CD4-positive, alpha-beta T cell treated with Interleukin-1 beta for 1 hour (primary cell): ENCODE measurements around the gene BRD1.
"Not testable (repeated sequence)": the region's sequence is repeated elsewhere in the genome, so short reads cannot be mapped to it uniquely, and the experiment has no call there.

Experiments
- DNase-seq, 2 donors: peaks; one replicate each; pipeline ENCODE4 v3.0.0-alpha.2; 2020 to 2022

The BRD1 gene

DNA sequence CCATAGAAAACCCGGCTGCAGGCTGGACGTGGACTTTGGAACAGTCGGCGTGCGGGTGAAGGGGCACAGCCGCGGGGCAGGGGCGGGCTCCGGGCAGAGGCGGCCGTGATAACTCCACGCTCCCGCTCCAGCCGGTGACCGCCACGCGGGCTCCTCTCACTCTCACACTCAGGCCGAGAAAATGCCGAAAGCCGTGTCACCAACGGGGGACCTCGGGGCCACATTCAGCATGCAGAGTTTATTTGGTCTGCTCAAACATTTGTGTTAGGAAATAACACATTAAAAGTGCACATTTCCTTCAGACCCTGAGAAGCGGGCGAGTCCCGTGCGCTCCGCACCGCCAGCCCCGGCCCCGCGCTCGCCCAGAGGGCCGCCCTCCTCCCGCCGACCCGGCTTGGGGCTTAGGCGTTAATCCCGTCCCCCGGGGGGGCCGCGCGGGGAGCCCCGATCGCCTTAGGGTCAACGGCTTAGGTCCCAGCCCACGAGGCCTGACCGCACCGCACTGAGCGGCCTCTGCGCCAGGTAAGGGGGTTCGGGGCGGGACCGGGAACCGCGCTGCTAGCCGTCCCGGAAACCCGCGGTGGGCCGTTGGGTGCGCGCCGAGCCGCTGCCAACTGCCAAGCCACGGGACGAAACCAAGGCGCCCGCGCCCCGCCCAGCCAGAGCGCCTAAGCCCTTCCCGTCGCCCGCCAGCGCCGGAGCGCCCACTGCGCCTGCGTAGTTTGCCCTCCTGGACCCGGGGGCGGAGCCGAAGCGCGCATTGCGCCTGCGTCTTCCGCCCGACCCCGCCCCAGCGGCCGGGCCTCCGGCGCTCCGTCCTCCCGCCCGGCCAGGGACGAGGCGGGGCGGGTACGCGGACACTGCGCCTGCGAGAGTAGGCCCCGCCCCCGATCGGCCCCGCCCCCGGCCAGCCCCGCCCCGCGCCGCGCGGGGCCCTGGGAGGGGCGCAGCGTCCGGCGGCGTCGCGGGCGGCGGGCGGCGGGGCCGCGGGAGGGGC, 25.5 kb upstream of the BRD1 start, which contains the start of gene ZBED4:
Gene ZBED4 (plus strand): TSS at position 947 of the 997 bp plus-strand sequence. CDS start 29,819 bp downstream, outside the sequence.
- DNase-seq, result peak; percentile 98

- not testable (repeated sequence) for DNase-seq
These were observed 24.9 kb upstream of the BRD1 start for GRCh38 chr22:49852568-49852897.

GRCh38 chr22:49850959-49851802, 23.5 kb upstream of the BRD1 start:
- DNase-seq, result no peak

- DNase-seq, result no peak
These were observed 22.6 kb upstream of the BRD1 start for GRCh38 chr22:49850021-49850911.

GRCh38 chr22:49849161-49850020, 21.7 kb upstream of the BRD1 start:
- DNase-seq, result peak in 1 of 2 donors; percentile 24

GRCh38 chr22:49848690-49849160, 21.1 kb upstream of the BRD1 start:
- DNase-seq, result no peak

DNA sequence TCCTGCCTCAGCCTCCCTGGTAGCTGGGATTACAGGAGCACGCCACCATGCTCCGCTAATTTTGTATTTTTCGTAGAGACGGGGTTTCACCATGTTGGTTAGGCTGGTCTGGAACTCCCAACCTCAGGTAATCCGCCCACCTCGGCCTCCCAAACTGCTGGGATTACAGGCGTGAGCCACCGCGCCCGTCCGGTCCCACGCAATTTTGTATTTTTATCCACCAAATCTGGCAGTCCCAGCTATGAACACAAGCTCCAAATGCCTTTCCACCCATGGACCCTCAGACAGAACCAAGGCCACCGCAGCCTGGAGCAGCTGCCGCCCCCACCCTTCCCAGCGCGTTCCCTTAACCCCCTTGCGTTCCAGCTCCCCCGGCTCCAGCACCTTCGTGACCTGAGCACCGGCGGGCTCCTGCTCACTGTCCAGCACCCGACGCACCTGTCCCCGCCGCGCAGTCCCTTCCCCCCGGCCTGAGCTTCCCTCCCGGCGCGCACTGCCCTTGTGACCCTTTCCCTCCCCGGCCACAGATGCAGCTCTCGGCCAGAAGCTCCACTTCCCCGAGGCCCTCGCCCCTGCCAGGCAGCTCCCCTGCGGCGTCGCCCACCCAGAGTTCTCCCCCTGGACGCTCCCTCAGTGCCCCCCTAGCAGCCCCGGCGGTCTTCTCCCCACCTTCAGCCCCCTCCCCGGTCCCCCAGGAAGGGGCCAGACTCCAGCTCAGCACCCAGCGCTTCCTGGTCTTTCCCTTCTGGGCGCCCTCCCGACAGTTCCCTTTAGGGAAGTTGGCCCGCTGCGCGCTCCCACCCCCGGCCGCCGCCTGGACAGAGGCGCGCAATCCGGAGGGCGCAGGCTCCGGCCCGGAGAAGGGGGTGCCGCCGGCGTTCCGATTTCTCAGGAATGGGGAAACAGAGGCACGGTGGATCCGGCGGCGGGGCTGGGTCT, 20.3 kb upstream of the BRD1 start:
- DNase-seq, result no peak

DNA sequence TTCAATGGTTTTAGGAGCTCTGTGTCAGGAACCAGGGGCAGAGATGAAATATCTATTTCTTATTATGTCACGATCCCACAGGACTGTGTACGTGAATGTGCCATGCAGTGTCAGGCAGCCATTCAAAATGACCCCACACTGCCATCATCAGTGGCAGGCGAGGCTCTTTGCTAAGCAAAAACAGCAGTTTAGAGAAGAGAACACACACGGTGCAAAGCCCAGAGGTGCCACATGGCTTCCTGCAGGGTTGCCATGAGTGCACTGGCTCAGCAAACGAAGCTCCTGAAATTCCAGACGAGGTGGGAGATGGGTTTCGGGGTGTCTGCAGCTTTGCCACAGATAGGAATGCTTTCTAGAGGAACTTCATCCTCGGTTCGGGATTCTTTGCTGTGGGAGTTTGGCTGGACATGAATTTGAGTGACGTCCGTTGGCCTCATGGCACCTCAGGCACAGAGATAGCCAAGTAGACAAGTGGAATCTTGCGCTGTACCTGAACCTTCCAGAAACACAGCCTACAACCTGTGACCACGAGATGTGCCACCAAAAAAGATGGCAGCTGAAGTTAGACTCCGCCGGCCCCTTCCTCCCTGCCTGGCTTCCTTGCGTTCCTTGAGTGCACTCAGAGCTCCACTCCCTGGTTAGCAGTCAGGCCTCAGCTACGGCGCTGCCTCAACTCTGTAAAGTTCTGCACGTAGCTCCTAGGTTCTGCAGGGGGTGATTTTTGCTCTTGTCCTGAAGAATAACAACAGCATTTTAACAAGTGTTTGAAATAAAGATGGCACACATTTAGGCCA, 18.2 kb upstream of the BRD1 start:
- no peak for DNase-seq

DNA sequence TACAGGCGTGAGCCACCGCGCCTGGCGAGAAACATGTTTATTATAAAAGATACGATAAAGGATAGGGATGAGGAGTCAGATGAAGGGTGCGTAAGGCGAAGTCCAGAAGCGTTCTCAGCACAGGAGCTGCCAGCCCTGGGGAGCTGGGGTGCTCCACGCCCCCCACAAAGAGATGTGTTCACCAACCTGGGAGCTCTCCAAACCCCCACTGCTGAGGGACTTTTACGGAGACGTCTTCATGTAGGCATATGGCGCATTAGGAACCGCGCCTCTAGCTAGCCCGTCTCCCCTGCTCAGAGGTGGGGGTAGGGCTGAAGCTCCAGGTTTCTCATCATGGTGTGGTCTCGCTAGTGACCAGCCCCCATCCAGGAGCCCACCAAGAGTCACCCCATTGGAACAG, 17.6 kb upstream of the BRD1 start:
- no peak for DNase-seq

GRCh38 chr22:49838771-49839717, 11.4 kb upstream of the BRD1 start:
- DNase-seq, result peak; percentile 93 to 94

DNA sequence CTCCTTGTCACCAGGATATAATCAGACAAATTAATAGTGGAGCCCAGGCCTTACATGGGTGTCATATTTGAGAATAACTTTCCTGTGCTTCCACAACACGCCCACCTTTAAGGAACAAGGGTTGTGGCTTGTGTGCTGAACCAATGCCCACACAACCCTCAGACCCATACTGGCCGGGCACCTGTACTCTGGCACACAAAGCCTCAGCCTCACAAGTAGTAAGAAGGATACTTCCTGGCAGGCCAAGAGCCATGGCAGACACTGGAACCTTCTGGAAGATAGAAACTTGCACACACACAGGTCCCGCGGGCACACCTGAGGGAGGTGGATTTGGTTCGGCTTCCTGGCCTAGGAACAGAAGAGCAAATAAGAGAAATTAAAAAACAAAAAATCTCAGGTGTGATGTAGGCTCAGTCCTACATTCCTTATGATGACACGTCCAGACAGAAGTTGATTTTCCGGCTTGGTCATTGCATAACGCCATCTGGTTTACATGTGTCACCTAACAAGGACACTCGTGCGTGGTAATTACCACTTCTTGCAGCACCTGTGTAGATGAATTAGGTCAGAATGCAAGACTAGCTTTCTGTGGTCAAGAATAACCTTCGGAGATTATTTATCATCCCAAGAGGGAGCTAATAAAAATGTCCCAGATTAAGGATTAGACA, 5.8 kb upstream of the BRD1 start:
- DNase-seq, result no peak

GRCh38 chr22:49829044-49829853, 1.6 kb upstream of the BRD1 start:
- DNase-seq, result peak in 1 of 2 donors; percentile 14

GRCh38 chr22:49828599-49828965, 909 bp upstream of the BRD1 start:
- no peak for DNase-seq

DNA sequence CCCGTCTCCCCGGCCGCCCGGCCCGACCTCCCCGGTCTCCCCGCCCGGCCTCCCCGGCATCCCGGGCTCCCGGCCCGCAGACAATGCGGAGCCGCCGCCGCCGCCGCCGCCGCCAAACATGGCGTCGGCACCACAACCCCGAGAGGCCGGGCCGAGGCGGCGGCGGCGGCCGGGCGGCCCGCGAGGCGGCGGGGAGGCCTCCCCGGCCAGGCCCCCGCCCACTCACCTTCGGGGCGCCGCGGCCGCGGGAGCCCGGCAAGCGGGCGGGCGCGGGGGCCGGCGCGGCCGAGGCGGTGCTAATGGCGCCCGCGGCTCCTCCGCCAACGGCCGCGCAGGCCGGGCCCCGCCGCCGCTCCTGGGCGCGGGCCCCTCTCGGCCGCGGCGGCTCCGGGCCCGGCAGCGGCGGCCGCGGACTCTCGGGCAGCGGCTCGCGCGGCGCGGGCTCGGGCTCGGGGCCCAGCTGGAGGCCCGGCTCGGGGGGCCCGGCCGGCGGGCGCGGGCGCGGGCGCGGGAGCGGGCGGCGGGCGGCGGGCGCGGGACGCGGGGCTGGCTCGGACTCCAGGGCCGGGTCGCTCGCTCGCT, 311 bp downstream of the BRD1 start:
- DNase-seq, result peak in 1 of 2 donors; percentile 36

GRCh38 chr22:49826603-49827270, 936 bp downstream of the BRD1 start:
- DNase-seq, result peak; percentile 47 to 49
